Osteoblast (primary cell): Measurements from ENCODE around the gene MBOAT2. TPM values are rescaled to one million over a fixed set of nuclear protein-coding genes. Genes with fewer than 3 reads are reported as not detected.
"Not testable (repeated sequence)": the region's sequence is repeated elsewhere in the genome, so short reads cannot be mapped to it uniquely, and the experiment has no call there.

Source experiments
- DNase-seq: peaks from one replicate; pipeline ENCODE4 v3.0.0; 2011; ENCODE audit warnings: low spot score, mixed read lengths; ENCODE audit not compliant: insufficient read length; ENCODE audit errors: missing footprints
- H2AFZ ChIP-seq: 2 replicates; pipeline ENCODE4 v1.6.0; 2011; ENCODE audit warnings: mild to moderate bottlenecking, low read length
- H3K27ac ChIP-seq: 2 replicates; pipeline ENCODE4 v1.5.1; 2011; ENCODE audit warnings: mild to moderate bottlenecking, low read depth, low read length, moderate library complexity
- H3K27me3 ChIP-seq: 2 replicates; pipeline ENCODE4 v1.6.0; 2012; ENCODE audit warnings: mild to moderate bottlenecking, control low read depth, inconsistent platforms, low read length, moderate library complexity; ENCODE audit not compliant: insufficient read depth
- H3K36me3 ChIP-seq: 2 replicates; pipeline ENCODE4 v1.5.1; 2011; ENCODE audit warnings: mild to moderate bottlenecking, low read length, control low read depth, moderate library complexity; ENCODE audit not compliant: insufficient read depth
- H3K4me1 ChIP-seq: 2 replicates; pipeline ENCODE4 v1.5.1; 2011; ENCODE audit warnings: mild to moderate bottlenecking, low read length, control low read depth, moderate library complexity; ENCODE audit not compliant: insufficient read depth
- H3K4me2 ChIP-seq: 2 replicates; pipeline ENCODE4 v1.6.0; 2011; ENCODE audit warnings: mild to moderate bottlenecking, low read length; ENCODE audit not compliant: insufficient read depth
- H3K4me3 ChIP-seq: fragments of 200-600 bp; sonication (generic); 3 replicates; pipeline ENCODE4 v1.5.1; 2012; ENCODE audit warnings: mild to moderate bottlenecking, low read length, inconsistent platforms; ENCODE audit not compliant: insufficient read depth
- H3K79me2 ChIP-seq: 2 replicates; pipeline ENCODE4 v1.6.0; 2012; ENCODE audit warnings: mild to moderate bottlenecking, low read length, control low read depth, inconsistent platforms; ENCODE audit not compliant: insufficient read depth
- H3K9me3 ChIP-seq: 2 replicates; pipeline ENCODE4 v1.5.1; 2011; ENCODE audit warnings: low read depth, low read length, control low read depth
- H4K20me1 ChIP-seq: 2 replicates; pipeline ENCODE4 v1.6.0; 2012; ENCODE audit warnings: mild to moderate bottlenecking, low read length, control low read depth; ENCODE audit not compliant: insufficient read depth
- total RNA-seq: library from RNA; depleted of rRNA; stranded (reverse); fragments of >200 nt; gene quantifications from 2 replicates; pipeline ENCODE4 v1.2.3, GENCODE V29; 2012
- TF ChIP-seq, protein P1 (sequence below): IDR thresholded peaks from 2 replicates; pipeline ENCODE4 v1.5.1; 2011; ENCODE audit warnings: mild to moderate bottlenecking, low read depth, low read length, moderate library complexity; ENCODE audit errors: extremely low read depth

The MBOAT2 gene
- total RNA-seq, 1 donor = 54.3 TPM

DNA sequence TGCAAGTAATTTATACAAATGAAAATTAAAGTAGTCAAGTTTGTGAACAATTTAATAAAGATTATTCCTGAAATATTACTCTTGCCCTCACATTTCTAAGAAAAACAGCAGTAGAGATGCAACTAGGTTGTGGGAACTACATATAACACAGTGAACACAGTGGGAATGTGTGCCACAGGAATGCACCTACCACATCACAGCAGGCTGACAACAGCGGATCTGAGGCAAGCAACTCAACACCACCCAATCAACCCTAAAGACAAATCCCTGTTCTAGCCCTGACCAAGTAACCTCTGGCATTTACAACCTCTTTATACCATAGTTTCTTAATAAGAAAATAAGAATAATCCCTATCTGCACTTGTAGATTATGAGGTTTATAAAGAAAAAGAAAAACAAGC, 23.4 kb downstream of the MBOAT2 start:
- Histone ChIP-seq H3K79me2 (peaks cover 89% of the 10 kb centered on the region), H3K36me3 (no peaks in the 10 kb centered on the region), H4K20me1 (peaks cover 7% of the 10 kb centered on the region), H3K27me3 (no peaks in the 10 kb centered on the region), H3K27ac (no peak overlapping the region), H3K9me3 (no peaks in the 10 kb centered on the region), H3K4me1 (peaks cover 20% of the 10 kb centered on the region), H3K4me2 (no peak overlapping the region), H3K4me3 (no peak overlapping the region), H2AFZ (no peak overlapping the region)
- TF ChIP-seq, protein P1, sequence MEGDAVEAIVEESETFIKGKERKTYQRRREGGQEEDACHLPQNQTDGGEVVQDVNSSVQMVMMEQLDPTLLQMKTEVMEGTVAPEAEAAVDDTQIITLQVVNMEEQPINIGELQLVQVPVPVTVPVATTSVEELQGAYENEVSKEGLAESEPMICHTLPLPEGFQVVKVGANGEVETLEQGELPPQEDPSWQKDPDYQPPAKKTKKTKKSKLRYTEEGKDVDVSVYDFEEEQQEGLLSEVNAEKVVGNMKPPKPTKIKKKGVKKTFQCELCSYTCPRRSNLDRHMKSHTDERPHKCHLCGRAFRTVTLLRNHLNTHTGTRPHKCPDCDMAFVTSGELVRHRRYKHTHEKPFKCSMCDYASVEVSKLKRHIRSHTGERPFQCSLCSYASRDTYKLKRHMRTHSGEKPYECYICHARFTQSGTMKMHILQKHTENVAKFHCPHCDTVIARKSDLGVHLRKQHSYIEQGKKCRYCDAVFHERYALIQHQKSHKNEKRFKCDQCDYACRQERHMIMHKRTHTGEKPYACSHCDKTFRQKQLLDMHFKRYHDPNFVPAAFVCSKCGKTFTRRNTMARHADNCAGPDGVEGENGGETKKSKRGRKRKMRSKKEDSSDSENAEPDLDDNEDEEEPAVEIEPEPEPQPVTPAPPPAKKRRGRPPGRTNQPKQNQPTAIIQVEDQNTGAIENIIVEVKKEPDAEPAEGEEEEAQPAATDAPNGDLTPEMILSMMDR = no peak
- DNase-seq = no peak

DNA sequence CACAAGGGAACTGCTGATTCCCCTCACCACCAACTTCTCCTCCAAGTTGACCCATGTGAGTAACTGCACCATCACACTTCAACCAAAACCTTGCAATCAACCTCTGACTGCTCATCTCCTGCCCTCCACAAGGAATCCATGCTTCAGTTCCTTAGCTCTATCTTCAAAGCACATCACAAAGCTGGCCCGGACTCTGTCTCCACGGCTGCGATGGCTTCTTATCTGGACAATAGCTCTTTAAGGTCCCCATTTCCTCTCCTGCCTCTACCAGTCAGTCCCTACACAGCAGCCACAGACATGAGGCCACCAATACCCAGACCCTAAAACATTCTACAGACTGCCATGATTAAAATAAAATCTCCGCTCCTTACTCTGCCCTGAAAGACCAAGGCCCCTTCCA, 25.7 kb downstream of the MBOAT2 start:
- Histone ChIP-seq H3K27me3 (no peaks in the 10 kb centered on the region), H3K27ac (no peak overlapping the region), H3K79me2 (peaks cover 95% of the 10 kb centered on the region), H3K4me2 (no peak overlapping the region), H3K4me1 (no peaks in the 10 kb centered on the region), H2AFZ (no peak overlapping the region), H3K4me3 (no peak overlapping the region), H3K36me3 (no peaks in the 10 kb centered on the region), H4K20me1 (peaks cover 14% of the 10 kb centered on the region), H3K9me3 (no peaks in the 10 kb centered on the region)
- TF ChIP-seq, protein P1 = no peak
- DNase-seq = no peak

DNA sequence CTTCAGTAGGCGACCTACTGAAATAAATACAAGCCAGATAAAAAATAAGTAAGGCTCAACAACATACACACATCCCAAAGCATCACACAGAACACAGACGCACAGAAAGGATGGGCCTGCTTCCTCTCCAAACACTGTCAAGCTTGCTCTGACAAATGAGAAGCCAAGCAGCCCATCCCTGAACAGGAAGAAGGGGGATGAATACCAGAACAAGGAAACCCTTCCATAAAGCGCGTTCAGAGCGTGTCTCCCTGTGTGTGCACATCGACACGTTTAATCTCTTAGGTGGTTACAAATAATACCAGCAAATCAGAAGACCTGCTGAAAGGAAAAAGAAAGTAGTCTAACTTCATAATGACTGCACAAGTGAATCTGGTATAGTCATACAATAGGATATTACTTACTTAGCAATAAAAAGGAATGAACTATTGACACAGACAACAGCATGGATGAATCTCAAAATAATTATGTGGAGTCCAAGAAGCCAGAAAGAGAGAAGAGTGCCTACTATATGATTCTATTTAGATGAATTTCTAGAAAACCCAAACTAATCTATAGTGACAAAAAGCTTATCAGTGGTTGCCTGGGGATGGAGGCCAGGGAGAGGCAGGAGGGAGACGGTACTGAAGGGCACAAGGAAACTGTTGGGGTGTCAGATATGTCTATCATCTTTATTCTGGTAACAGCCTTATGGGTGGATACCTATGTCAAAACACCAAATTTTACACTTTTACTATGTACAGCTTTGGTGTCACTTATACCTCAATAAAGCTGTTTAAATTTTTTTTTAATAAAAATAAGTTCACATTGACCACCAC, 26.8 kb downstream of the MBOAT2 start:
- H3K9me3 ChIP-seq = no peaks in the 10 kb centered on the region
- no peak for DNase-seq
- no peaks in the 10 kb centered on the region for H3K4me1 ChIP-seq
- H3K27me3 ChIP-seq = no peaks in the 10 kb centered on the region
- peaks cover 14% of the 10 kb centered on the region for H4K20me1 ChIP-seq
- H3K79me2 ChIP-seq = peaks cover 84% of the 10 kb centered on the region
- TF ChIP-seq, protein P1 = no peak
- H3K27ac ChIP-seq = no peak overlapping the region
- H2AFZ ChIP-seq = no peak overlapping the region
- no peak overlapping the region for H3K4me3 ChIP-seq
- H3K36me3 ChIP-seq = no peaks in the 10 kb centered on the region
- H3K4me2 ChIP-seq = peak overlapping the region; percentile 20

DNA sequence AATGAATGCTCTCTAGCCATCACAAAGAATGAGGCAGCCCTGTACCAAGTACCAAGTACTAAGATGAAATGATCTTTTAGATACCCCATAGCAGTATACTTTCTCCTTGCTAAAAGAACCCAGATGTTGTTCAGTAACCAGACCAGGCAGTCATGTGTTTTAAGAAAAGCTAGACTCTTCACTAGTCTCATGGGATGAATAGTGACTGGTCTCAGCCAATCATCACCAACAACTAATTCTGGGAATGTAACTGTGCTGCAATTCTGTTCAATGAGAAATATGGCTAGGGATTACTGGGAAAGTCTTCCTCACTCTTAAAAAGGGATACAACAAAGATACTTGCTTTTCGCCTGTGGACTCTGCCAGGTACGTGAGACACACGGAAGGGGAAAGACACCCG, 29.5 kb downstream of the MBOAT2 start:
- H3K27ac ChIP-seq = no peak overlapping the region
- no peak overlapping the region for H2AFZ ChIP-seq
- H3K27me3 ChIP-seq = no peaks in the 10 kb centered on the region
- peaks cover 60% of the 10 kb centered on the region for H3K79me2 ChIP-seq
- no peaks in the 10 kb centered on the region for H3K4me1 ChIP-seq
- TF ChIP-seq, protein P1 = no peak
- H3K4me3 ChIP-seq = no peak overlapping the region
- H3K9me3 ChIP-seq = no peaks in the 10 kb centered on the region
- no peak overlapping the region for H3K4me2 ChIP-seq
- no peak for DNase-seq
- no peaks in the 10 kb centered on the region for H3K36me3 ChIP-seq
- H4K20me1 ChIP-seq = peaks cover 14% of the 10 kb centered on the region

DNA sequence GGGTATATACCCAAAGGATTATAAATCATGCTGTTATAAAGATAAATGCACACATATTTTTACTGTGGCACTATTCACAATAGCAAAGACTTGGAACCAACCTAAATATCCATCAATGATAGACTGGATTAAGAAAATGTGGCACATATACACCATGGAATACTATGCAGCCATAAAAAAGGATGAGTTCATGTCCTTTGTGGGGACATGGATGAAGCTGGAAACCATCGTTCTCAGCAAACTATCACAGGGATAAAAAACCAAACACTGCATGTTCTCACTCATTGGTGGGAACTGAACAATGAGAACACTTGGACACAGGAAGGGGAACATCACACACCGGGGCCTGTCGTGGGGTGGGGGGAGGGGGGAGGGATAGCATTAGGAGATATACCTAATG, 30.5 kb downstream of the MBOAT2 start:
- H3K27ac ChIP-seq, H3K27me3 ChIP-seq, H3K4me2 ChIP-seq, H2AFZ ChIP-seq, DNase-seq, H3K9me3 ChIP-seq, H3K4me3 ChIP-seq, H3K36me3 ChIP-seq, H3K4me1 ChIP-seq: not testable (repeated sequence)
- Histone ChIP-seq H4K20me1 (peaks cover 12% of the 10 kb centered on the region), H3K79me2 (peaks cover 50% of the 10 kb centered on the region)

DNA sequence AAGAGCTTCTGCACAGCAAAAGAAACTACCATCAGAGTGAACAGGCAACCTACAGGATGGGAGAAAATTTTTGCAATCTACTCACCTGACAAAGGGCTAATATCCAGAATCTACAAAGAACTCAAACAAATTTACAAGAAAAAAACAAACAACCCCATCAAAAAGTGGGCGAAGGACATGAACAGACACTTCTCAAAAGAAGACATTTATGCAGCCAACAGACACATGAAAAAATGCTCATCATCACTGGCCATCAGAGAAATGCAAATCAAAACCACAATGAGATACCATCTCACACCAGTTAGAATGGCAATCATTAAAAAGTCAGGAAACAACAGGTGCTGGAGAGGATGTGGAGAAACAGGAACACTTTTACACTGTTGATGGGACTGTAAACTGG, 30.9 kb downstream of the MBOAT2 start:
- not testable (repeated sequence) for H3K4me3 ChIP-seq, H3K36me3 ChIP-seq, H3K27ac ChIP-seq, H2AFZ ChIP-seq, H3K4me1 ChIP-seq, H3K27me3 ChIP-seq, H3K9me3 ChIP-seq, DNase-seq, H3K4me2 ChIP-seq
- Histone ChIP-seq H4K20me1 (peaks cover 12% of the 10 kb centered on the region), H3K79me2 (peaks cover 50% of the 10 kb centered on the region)
